Suprapubic skin (tissue), 3 donors: ENCODE measurements around the gene SDHB.

Source experiments
- EP300 ChIP-seq: sonication (generic); formaldehyde crosslinking; IDR thresholded peaks from one replicate; pipeline ENCODE4 v1.6.1; 2017; ENCODE audit warnings: antibody characterized with exemption
- TF ChIP-seq, protein P1 (sequence below), 2 donors: fragments of 200-600 bp in 1 of 2; fragments of 450-650 bp in 1 of 2; sonication (generic) in 1 of 2; IDR thresholded peaks; one replicate each; pipeline ENCODE4 v1.5.1; 2016 to 2019; ENCODE audit warnings: antibody characterized with exemption in 2 of 2, mild to moderate bottlenecking in 1 of 2, moderate library complexity in 1 of 2

DNA sequence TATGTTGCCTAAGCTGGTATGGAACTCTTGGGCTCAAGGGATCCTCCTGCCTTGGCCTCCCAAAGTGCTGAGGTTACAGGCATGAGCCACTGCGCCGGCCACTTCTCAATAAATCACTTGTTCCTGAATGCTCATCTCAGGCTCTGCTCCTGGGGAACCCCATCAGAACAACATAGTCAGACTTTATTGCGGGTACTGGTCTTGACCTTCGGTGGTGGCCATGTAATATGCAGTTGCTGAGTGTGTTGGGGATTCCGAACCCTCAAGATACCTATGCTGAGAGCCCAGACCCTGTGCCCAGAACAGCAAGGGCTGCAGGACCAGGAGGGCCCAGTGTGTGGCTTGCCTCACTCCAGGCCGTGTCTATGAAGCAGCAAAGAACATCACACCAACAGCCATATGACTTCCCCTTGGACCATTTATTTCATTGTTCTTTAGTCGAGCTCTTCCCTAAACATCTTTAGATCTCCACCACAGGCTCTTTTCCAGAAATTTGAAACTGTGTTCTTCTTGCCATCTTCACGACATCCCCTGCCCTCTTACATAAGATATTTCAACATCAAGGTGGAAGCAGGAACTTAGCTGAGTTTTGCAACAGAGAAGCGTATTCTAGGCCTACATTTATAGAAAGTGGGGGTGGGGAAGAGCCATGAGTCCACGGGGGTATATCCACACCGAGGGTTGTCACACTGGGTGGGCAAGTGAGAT is 12.7 kb upstream of the SDHB start:
- TF ChIP-seq, protein P1, sequence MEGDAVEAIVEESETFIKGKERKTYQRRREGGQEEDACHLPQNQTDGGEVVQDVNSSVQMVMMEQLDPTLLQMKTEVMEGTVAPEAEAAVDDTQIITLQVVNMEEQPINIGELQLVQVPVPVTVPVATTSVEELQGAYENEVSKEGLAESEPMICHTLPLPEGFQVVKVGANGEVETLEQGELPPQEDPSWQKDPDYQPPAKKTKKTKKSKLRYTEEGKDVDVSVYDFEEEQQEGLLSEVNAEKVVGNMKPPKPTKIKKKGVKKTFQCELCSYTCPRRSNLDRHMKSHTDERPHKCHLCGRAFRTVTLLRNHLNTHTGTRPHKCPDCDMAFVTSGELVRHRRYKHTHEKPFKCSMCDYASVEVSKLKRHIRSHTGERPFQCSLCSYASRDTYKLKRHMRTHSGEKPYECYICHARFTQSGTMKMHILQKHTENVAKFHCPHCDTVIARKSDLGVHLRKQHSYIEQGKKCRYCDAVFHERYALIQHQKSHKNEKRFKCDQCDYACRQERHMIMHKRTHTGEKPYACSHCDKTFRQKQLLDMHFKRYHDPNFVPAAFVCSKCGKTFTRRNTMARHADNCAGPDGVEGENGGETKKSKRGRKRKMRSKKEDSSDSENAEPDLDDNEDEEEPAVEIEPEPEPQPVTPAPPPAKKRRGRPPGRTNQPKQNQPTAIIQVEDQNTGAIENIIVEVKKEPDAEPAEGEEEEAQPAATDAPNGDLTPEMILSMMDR (IDR thresholded peaks at IDR 0.05): no peak
- no peak for TF ChIP-seq EP300
